GM19238 (cell line): ENCODE data around the gene GORASP2.

ENCODE experiments used
- DNase-seq: peaks from one replicate; pipeline ENCODE4 v3.0.0; 2011; ENCODE audit warnings: low spot score; ENCODE audit not compliant: insufficient read length

GORASP2 gene

GRCh38 chr2:170996316-170996715, 67.3 kb downstream of the GORASP2 start:
- no peak for DNase-seq

- DNase-seq: no peak
Measured at GRCh38 chr2:170997893-170998597, 69.0 kb downstream of the GORASP2 start.

GRCh38 chr2:170999654-171000053, 70.6 kb downstream of the GORASP2 start:
- no peak for DNase-seq

GRCh38 chr2:171004363-171004762, 75.3 kb downstream of the GORASP2 start:
- no peak for DNase-seq

- DNase-seq: no peak
Measured at GRCh38 chr2:171004833-171005232, 75.8 kb downstream of the GORASP2 start.

- DNase-seq: no peak
Measured at GRCh38 chr2:171008550-171009205, 79.6 kb downstream of the GORASP2 start.

GRCh38 chr2:171009386-171009785, 80.3 kb downstream of the GORASP2 start:
- no peak for DNase-seq

- DNase-seq: no peak
Measured at GRCh38 chr2:171013851-171014250, 84.8 kb downstream of the GORASP2 start.

GRCh38 chr2:171016125-171016524, 87.1 kb downstream of the GORASP2 start:
- no peak for DNase-seq
